ENCODE measurements around the gene PLA2R1.

Gene PLA2R1

DNA sequence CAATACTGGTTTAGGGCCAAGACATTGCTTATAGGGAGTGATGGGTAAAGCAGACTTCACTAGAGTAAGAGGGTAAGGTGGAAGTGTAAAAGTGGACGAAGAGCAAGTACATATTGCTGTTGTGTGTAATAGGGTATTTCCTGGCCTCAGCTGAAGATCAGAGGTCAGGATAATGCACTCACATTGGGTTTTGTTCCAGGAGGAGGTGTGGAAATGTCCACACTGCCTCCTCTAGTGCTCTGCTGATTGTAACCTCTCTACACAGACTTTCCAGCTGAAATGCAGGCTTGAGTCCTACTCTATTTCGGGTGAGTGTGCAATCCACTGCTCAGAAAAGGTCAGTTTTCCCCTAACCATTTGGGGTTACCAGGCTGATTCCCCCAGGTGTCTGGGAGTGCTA lies 41.7 kb upstream of the PLA2R1 start:
- Histone ChIP-seq H3K36me3 (ENCODE audit: low read length) (no peaks in the 10 kb centered on the region), H2AFZ (ENCODE audit: low read depth, low read length, severe bottlenecking) (no peak overlapping the region), H3K4me3 (ENCODE audit: insufficient read depth, low read length, poor library complexity, severe bottlenecking) (no peak overlapping the region), H3K4me2 (ENCODE audit: low read depth, low read length, poor library complexity, severe bottlenecking) (no peak overlapping the region), H3K9ac (ENCODE audit: low read length) (no peak overlapping the region), H3K9me2 (replicated peaks; ENCODE audit: insufficient read depth, low read length) (no peaks in the 10 kb centered on the region), H3K9me3 (ENCODE audit: insufficient read depth, low read length) (no peaks in the 10 kb centered on the region), H3F3A (ENCODE audit: insufficient read depth) (no peaks in the 10 kb centered on the region), H3K27me3 (ENCODE audit: low read length) (peaks cover 4% of the 10 kb centered on the region; the same call in 1 of the 2 replicates), H4K20me1 (ENCODE audit: low read depth, low read length) (no peaks in the 10 kb centered on the region), H3K27ac (ENCODE audit: low read depth, low read length) (no peak overlapping the region), H3K79me2 (ENCODE audit: insufficient read depth, low read length) (no peaks in the 10 kb centered on the region)
- TF ChIP-seq, protein P1, sequence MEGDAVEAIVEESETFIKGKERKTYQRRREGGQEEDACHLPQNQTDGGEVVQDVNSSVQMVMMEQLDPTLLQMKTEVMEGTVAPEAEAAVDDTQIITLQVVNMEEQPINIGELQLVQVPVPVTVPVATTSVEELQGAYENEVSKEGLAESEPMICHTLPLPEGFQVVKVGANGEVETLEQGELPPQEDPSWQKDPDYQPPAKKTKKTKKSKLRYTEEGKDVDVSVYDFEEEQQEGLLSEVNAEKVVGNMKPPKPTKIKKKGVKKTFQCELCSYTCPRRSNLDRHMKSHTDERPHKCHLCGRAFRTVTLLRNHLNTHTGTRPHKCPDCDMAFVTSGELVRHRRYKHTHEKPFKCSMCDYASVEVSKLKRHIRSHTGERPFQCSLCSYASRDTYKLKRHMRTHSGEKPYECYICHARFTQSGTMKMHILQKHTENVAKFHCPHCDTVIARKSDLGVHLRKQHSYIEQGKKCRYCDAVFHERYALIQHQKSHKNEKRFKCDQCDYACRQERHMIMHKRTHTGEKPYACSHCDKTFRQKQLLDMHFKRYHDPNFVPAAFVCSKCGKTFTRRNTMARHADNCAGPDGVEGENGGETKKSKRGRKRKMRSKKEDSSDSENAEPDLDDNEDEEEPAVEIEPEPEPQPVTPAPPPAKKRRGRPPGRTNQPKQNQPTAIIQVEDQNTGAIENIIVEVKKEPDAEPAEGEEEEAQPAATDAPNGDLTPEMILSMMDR (IDR thresholded peaks at IDR 0.05; ENCODE audit: insufficient read depth, low read length, poor library complexity, severe bottlenecking): no peak

DNA sequence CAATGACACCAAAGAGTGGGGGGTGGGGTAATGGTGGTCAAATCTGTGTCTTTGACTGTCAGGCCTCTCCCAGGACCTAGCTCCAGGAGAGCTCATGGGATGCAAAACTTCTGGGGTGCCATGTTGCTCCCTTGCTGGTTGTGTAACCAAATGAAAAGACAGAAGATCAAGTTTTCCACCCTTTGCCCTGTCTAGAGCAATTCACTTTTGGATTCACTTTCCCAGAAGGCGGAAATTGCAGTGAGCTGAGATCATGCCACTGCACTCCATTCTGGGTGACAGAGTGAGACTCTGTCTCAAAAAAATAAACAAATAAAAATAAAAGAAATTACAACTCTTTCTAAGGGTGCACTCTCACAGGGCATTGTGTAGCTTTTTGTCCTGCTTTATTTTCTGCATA lies 34.9 kb upstream of the PLA2R1 start:
- peaks cover 4% of the 10 kb centered on the region; the same call in 1 of the 2 replicates for H3K27me3 ChIP-seq (ENCODE audit: low read length)

DNA sequence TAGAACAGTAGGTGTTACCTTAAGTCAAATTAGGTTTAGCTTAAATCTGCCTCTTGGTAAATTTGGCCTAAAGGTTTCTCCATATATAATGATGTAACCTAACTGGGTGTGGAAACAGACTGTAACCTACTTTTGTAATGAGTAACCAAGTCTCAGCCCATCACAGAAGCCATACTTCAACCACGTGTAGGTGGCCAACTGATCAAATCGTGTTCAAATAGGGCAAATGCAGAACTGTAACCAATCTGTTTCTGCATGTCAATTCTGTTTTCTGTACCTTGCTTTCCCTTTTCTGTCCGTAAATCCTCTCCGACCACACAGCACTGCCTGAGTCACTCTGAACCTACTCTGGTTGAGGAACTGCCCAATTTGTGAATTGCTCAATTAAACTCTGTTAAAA lies 34.0 kb upstream of the PLA2R1 start:
- Histone ChIP-seq H3K79me2 (ENCODE audit: insufficient read depth, low read length) (no peaks in the 10 kb centered on the region), H3K9me3 (ENCODE audit: insufficient read depth, low read length) (no peaks in the 10 kb centered on the region), H3K4me2 (ENCODE audit: low read depth, low read length, poor library complexity, severe bottlenecking) (no peak overlapping the region), H3K27me3 (ENCODE audit: low read length) (peaks cover 4% of the 10 kb centered on the region; the same call in 1 of the 2 replicates), H4K20me1 (ENCODE audit: low read depth, low read length) (no peaks in the 10 kb centered on the region), H3K9ac (ENCODE audit: low read length) (no peak overlapping the region), H3F3A (ENCODE audit: insufficient read depth) (no peaks in the 10 kb centered on the region), H2AFZ (ENCODE audit: low read depth, low read length, severe bottlenecking) (no peak overlapping the region), H3K36me3 (ENCODE audit: low read length) (no peaks in the 10 kb centered on the region), H3K4me3 (ENCODE audit: insufficient read depth, low read length, poor library complexity, severe bottlenecking) (no peak overlapping the region), H3K9me2 (replicated peaks; ENCODE audit: insufficient read depth, low read length) (no peaks in the 10 kb centered on the region), H3K27ac (ENCODE audit: low read depth, low read length) (no peak overlapping the region)
- TF ChIP-seq EZH2phosphoT487 (conservative IDR thresholded peaks at IDR 0.05; ENCODE audit: low read length): no peak
- TF ChIP-seq, protein P1 (IDR thresholded peaks at IDR 0.05; ENCODE audit: insufficient read depth, low read length, poor library complexity, severe bottlenecking): no peak

More for the DNA sequence above, 34.9 kb upstream of the PLA2R1 start:
- H3K4me3 ChIP-seq (ENCODE audit: insufficient read depth, low read length, poor library complexity, severe bottlenecking): no peak overlapping the region
- H3K79me2 ChIP-seq (ENCODE audit: insufficient read depth, low read length): no peaks in the 10 kb centered on the region
- H4K20me1 ChIP-seq (ENCODE audit: low read depth, low read length): no peaks in the 10 kb centered on the region
- no peak overlapping the region for H2AFZ ChIP-seq (ENCODE audit: low read depth, low read length, severe bottlenecking)
- no peaks in the 10 kb centered on the region for H3K9me2 ChIP-seq (replicated peaks; ENCODE audit: insufficient read depth, low read length)
- H3K9ac ChIP-seq (ENCODE audit: low read length): no peak overlapping the region
- no peaks in the 10 kb centered on the region for H3F3A ChIP-seq (ENCODE audit: insufficient read depth)
- no peaks in the 10 kb centered on the region for H3K36me3 ChIP-seq (ENCODE audit: low read length)
- TF ChIP-seq, protein P1 (IDR thresholded peaks at IDR 0.05; ENCODE audit: insufficient read depth, low read length, poor library complexity, severe bottlenecking): no peak
- TF ChIP-seq EZH2phosphoT487 (conservative IDR thresholded peaks at IDR 0.05; ENCODE audit: low read length): no peak
- H3K27ac ChIP-seq (ENCODE audit: low read depth, low read length): no peak overlapping the region
- no peaks in the 10 kb centered on the region for H3K9me3 ChIP-seq (ENCODE audit: insufficient read depth, low read length)
- no peak overlapping the region for H3K4me2 ChIP-seq (ENCODE audit: low read depth, low read length, poor library complexity, severe bottlenecking)
